ENCODE results near the gene TMEM101.
"Not testable (repeated sequence)": the region's sequence is repeated elsewhere in the genome, so short reads cannot be mapped to it uniquely, and the experiment has no call there.

TMEM101 gene

GRCh38 chr17:44023545-44024270 lies 8.9 kb upstream of the TMEM101 start:
- DNase-seq (ENCODE audit: low read depth): no peak

DNA sequence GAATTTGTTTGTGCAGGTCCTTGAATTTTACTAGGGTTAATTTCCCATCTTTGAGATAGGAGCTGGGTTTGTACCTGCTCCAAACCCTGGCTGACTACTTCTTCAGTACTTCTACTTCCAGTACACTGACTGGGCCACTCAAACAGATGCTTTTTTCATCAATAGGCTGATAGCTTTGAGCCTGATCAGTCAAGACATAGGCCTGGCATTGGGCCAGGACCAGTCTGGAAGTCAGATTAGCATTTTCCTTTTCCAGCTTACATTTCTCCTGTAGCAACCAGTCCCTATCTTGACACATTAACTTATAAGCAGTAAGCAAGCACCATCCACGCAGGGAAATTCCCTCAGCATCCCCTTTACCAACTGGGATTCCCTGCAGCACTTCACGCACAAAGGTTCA lies 7.5 kb upstream of the TMEM101 start:
- DNase-seq (ENCODE audit: low read depth): no peak

- not testable (repeated sequence) for DNase-seq (ENCODE audit: low read depth)
Observed at GRCh38 chr17:44021227-44021626, 6.5 kb upstream of the TMEM101 start.

- DNase-seq (ENCODE audit: low read depth): no peak
Observed at GRCh38 chr17:44014133-44014436, 678 bp downstream of the TMEM101 start.

DNA sequence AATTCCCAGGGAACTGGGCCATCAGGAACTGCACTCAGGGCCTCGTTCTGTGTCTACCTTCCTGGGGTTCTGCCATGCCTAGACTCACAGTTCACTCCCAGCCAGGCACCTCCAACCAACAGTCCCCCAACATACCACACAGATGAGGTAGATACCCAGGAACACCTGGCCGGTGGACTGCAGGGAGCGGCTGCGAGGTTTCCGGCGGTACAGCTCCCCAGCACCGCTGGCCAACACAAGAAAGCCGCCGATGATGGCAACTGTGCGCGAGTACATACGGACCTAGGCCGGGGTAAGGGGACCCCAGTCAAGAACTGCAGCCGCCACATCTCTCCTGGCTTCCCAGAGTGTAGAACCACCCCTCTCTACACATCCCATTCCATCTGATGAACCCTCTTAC lies 1.9 kb downstream of the TMEM101 start:
- no peak for DNase-seq (ENCODE audit: low read depth)

- DNase-seq (ENCODE audit: low read depth): no peak
Observed at GRCh38 chr17:44012391-44012790, 2.4 kb downstream of the TMEM101 start.

DNA sequence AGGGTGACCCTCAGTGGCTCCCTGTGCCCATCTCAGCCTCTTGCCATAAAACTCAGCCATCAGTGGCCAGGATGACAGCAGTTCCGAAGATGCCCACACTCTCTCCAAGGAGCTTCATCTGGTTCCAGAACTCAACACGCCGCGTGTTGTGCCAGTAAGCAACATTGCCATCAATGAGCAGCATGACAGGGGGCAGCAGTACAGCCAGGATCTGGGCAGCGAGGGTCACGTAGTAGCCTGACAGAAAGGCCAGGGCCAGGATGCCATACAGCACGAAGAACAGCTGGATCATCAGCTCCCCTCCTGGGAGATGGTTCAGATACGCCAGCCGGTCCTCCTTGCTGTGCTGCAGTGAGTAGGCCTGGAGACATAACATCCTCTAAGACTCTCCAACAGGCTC lies 2.9 kb downstream of the TMEM101 start:
- no peak for DNase-seq (ENCODE audit: low read depth)

DNA sequence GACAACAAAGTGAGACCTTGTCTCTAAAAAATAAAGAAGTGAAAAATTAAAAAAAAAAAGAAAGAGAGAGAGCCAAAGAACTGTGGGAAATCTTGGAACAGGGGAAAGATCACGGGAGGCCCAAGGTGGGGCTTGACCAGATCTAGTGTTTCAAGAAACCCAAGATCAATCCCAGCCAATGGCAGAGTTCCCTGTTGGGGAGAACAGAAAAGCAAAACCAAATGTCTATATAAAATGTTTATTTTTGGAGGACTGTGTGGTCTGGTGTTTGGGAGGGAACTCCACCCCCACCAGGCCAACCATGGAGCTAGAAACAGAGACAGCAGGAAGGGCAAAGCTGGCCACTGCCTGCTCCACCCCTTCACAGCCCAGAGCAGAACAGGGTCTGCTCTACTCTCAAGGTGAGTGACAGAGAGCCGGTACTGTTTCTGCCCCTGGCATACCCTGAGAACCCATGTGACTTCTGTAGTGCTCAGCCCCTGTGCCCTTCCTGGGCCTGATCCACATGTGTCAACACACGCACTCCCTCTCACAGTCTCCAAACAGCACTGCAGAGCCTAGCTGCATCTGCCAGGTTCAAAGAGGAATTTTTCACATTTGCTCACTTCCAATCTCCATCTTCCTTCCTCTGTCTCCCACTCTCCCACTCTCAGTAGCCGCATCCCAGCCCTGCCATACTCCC lies 3.7 kb downstream of the TMEM101 start:
- DNase-seq (ENCODE audit: low read depth): no peak

- DNase-seq (ENCODE audit: low read depth): no peak
Observed at GRCh38 chr17:44008205-44008909, 6.4 kb downstream of the TMEM101 start.

GRCh38 chr17:44007346-44008204 lies 7.2 kb downstream of the TMEM101 start:
- no peak for DNase-seq (ENCODE audit: low read depth)

DNA sequence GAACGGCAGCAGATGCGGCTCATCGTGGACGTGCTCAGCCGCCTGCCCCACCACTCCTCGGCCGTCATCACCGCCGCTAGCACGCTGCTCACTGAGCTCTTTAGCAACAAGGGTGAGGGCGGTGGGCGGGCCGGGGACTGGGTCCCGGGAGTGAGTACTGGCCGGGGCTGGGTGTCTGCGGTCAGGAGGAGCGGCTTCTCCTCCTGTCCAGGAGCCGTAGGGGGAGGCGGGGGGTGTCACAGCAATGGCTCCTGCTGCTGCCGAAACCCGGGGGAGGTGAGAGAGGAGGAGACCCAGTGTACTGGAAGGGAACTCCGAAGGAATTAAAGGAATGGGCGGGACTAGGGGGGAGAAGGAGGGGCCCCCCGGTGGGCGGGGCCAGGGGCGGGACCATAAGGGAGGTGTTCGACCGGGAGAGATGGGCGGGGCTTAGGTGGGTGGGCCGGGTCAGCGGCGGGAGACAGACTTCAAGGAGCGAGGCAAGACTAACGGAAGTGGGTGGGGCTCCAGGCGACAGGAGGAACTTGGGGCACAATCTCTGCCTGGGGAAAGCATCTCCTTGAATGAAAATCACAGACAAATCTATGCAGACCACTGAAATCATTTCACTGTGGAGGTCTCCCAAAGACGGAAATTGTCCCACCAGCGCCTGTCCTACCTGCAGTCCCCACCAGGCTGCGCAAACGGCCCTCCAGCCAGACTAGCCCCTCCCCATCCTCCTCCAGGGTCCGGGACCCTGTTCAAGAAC lies 8.0 kb downstream of the TMEM101 start:
- DNase-seq (ENCODE audit: low read depth): peak; percentile 97

DNA sequence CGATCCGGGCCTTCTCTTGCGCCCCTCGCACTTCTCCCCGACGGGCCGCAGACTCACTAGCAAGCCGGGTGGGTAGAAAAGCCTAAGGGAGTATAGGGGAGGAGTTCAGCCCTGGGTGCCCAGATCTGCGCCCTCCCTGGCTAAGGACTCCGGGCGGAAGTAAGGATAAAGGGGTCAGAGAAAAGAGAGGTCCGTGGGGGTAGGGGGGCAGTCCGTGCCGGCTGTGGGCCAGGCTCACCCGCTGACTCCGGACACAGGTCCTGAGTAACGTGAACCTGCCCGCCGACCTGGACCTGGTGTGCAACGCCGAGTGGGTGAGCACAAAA lies 8.5 kb downstream of the TMEM101 start:
- no peak for DNase-seq (ENCODE audit: low read depth)

DNA sequence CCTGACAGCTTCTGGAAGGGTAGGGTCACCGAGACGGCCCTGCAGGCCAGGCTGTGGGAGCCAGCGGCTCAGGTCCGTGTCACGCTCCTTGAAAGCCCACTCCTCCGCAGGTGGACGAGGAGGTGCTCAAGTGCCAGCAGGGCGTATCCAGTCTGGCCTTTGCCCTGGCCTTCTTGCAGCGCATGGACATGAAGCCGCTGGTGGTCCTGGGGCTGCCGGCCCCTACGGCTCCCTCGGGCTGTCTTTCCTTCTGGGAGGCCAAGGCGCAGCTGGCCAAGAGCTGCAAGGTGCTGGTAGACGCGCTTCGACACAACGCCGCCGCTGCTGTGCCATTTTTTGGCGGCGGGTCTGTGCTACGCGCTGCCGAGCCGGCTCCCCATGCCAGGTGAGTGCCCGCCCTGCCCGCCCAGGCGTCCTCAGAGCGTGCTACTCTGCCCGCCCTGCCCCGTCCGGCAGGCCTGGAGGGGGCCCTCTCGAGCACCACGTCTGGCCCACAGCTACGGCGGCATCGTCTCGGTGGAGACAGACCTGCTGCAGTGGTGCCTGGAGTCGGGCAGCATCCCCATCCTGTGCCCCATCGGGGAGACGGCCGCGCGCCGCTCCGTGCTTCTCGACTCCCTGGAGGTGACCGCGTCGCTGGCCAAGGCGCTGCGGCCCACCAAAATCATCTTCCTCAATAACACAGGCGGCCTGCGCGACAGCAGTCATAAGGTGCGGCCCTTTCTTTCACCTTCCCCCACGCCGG lies 9.1 kb downstream of the TMEM101 start:
- no peak for DNase-seq (ENCODE audit: low read depth)

DNA sequence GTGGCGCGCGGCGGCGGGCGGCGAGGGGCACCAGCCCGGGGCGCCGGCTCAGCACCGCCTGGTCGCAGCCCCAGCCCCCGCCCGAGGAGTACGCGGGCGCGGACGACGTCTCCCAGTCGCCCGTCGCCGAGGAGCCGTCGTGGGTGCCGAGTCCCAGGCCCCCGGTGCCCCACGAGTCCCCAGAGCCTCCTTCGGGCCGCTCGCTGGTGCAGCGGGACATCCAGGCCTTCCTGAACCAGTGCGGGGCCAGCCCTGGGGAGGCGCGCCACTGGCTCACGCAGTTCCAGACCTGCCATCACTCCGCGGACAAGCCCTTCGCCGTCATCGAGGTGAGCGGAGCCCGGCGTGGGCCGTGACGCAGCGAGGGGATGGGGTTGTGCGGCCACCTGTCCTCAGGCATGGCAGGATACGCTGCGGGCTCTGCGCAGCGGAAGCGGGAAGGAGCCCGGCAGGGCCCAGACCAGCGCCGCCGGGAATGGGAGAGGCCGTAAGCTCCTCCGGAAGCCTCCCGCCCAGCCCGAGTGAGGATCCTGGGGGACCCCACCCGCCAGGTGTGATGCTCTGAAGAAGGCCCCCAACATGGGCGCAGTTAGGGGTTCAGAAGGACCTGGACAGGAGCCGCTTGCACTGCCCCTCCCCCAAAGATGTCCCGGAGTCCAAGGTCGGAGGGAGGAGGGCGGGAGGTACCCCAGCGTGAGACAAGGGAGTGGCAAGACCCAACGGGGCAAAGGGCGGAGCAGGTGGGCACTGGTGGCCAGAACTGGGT lies 9.8 kb downstream of the TMEM101 start:
- DNase-seq (ENCODE audit: low read depth): no peak

GRCh38 chr17:44004077-44004760 lies 10.5 kb downstream of the TMEM101 start, which contains the start of gene NAGS:
Gene NAGS (plus strand): TSS chr17:44004622. CDS start chr17:44004664, 42 bp downstream.
- no peak for DNase-seq (ENCODE audit: low read depth)

DNA sequence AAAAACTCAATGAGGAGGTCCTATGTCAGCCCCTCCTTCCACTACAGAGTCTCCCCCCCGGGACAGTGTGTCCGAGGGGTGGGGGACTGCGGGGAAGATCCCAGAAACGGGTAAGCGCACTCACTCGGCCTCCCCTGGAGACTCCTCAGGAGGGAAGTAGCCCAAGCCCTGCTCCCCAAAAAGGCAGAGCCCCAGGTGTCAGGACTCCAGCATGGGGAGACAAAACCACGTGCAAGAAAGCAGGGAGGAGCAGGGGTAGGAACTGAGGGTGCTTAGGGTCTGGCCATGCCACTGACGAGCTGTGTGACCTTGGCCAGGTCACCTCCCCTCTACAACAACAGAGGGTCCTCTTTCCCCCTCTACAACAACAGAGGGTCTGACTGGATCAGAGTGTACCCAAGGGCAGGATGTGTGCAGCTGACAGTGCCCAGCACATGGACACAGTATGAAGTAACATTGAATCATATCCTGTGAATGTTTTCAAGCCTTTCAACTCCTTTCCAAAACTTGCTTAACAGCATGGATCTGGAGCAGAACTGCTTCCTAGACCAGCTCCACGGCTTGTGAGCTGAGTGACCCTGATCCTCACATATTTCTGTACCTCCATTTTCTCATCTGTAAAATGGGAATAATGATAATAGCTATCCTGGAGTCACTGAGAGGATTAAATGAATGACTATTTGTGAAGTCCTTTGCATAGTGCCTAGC lies 12.5 kb downstream of the TMEM101 start:
- no peak for DNase-seq (ENCODE audit: low read depth)

GRCh38 chr17:44001461-44001920 lies 13.3 kb downstream of the TMEM101 start:
- no peak for DNase-seq (ENCODE audit: low read depth)

- DNase-seq (ENCODE audit: low read depth): no peak
Observed at GRCh38 chr17:44000871-44001460, 13.8 kb downstream of the TMEM101 start.
